Naive thymus-derived CD4-positive, alpha-beta T cell (primary cell): Measurements from ENCODE around the gene CWC27. TPM values are rescaled to one million over a fixed set of nuclear protein-coding genes. Genes with fewer than 3 reads are reported as not detected.
A peak's percentile ranks its signal among the peaks of the same experiment; 100 is the strongest.

ENCODE experiments used
- ATAC-seq: fragments of 150-1000 bp; cut with Tn5 transposase; 2 replicates; pipeline ENCODE4 v1.10.0; 2021; ENCODE audit warnings: mild to moderate bottlenecking, moderate library complexity
- CTCF ChIA-PET: fragments of 350-600 bp; sonication (Branson Sonifier 250); formaldehyde crosslinking; loops from one replicate; lab custom pipeline; 2021; ENCODE audit warnings: antibody characterized with exemption; lab: Charles Lee
- POLR2A ChIA-PET: fragments of 350-600 bp; sonication (Branson Sonifier 250); formaldehyde crosslinking; loops from one replicate; lab custom pipeline; 2021; ENCODE audit warnings: antibody characterized with exemption, inconsistent platforms; lab: Charles Lee
- DNase-seq, 9 donors: peaks; one replicate each; pipeline versions ENCODE4 v3.0.0 to v3.0.0-alpha.2; 2020 to 2022; ENCODE audit warnings: mixed read lengths in 1 of 9
- H3K27ac ChIP-seq: one replicate; pipeline ENCODE4 v1.7.0; 2013; ENCODE audit warnings: mild to moderate bottlenecking, low read depth, low read length, moderate library complexity
- H3K27me3 ChIP-seq, 2 donors: one replicate each; pipeline ENCODE4 v1.7.0; 2013; ENCODE audit warnings: low read length in 2 of 2, mild to moderate bottlenecking in 2 of 2, moderate library complexity in 2 of 2; ENCODE audit not compliant: control insufficient read depth in 2 of 2, insufficient read depth in 2 of 2
- H3K36me3 ChIP-seq, 3 experiments: 1 replicate in 2 of 3; 2 replicates in 1 of 3; pipeline ENCODE4 v1.7.0; 2013; ENCODE audit warnings: low read length in 3 of 3, mild to moderate bottlenecking in 3 of 3, moderate library complexity in 1 of 3; ENCODE audit not compliant: insufficient read depth in 3 of 3, control insufficient read depth in 2 of 3
- H3K4me1 ChIP-seq, 2 donors: one replicate each; pipeline ENCODE4 v1.7.0; 2013; ENCODE audit warnings: low read length in 2 of 2, mild to moderate bottlenecking in 2 of 2, moderate library complexity in 1 of 2; ENCODE audit not compliant: control insufficient read depth in 2 of 2, insufficient read depth in 2 of 2
- H3K4me3 ChIP-seq: 2 replicates; pipeline ENCODE4 v1.7.0; 2013; ENCODE audit warnings: mild to moderate bottlenecking, low read length
- H3K9me3 ChIP-seq, 3 experiments: 1 replicate in 2 of 3; 2 replicates in 1 of 3; pipeline ENCODE4 v1.7.0; 2013; ENCODE audit warnings: low read length in 3 of 3; ENCODE audit not compliant: control insufficient read depth in 2 of 3
- H3K27ac Mint-ChIP-seq, 9 donors: one replicate each; pipeline ENCODE4 v1.8.0; 2020 to 2022; ENCODE audit warnings: mixed read lengths in 9 of 9, mild to moderate bottlenecking in 8 of 9, moderate library complexity in 5 of 9, inconsistent platforms in 2 of 9
- H3K27me3 Mint-ChIP-seq, 5 donors: one replicate each; pipeline ENCODE4 v1.8.0; 2021 to 2022; ENCODE audit warnings: mixed read lengths in 5 of 5, mild to moderate bottlenecking in 1 of 5
- H3K36me3 Mint-ChIP-seq, 5 donors: one replicate each; pipeline ENCODE4 v1.8.0; 2020 to 2022; ENCODE audit warnings: mixed read lengths in 5 of 5, mild to moderate bottlenecking in 3 of 5, inconsistent platforms in 1 of 5
- H3K4me1 Mint-ChIP-seq, 7 donors: one replicate each; pipeline ENCODE4 v1.8.0; 2020 to 2022; ENCODE audit warnings: mixed read lengths in 7 of 7, mild to moderate bottlenecking in 3 of 7, inconsistent platforms in 1 of 7
- H3K4me3 Mint-ChIP-seq, 10 donors: one replicate each; pipeline ENCODE4 v1.8.0; 2020 to 2022; ENCODE audit warnings: mild to moderate bottlenecking in 10 of 10, mixed read lengths in 10 of 10, moderate library complexity in 6 of 10, inconsistent platforms in 2 of 10
- H3K9me3 Mint-ChIP-seq, 11 donors: one replicate each; pipeline ENCODE4 v1.8.0; 2020 to 2022; ENCODE audit warnings: mixed read lengths in 11 of 11, mild to moderate bottlenecking in 4 of 11, inconsistent platforms in 1 of 11, moderate library complexity in 1 of 11
- intact Hi-C, 2 donors: fragments of 100-400 bp; cut with micrococcal nuclease; formaldehyde crosslinking; loops; one replicate each; pipeline ENCODE4 v1.15.1; 2023
- polyA plus RNA-seq, 2 donors: library from polyadenylated mRNA; unstranded; fragments of 300-500 nt; fragmentation: Illumina TruSeq; gene quantifications; one replicate each; pipeline ENCODE4 v1.2.3, GENCODE V29; 2021
- total RNA-seq, 6 experiments: library from RNA in 5 of 6; stranded (reverse) in 5 of 6; gene quantifications; 1 replicate in 5 of 6; 2 replicates in 1 of 6; pipeline ENCODE4 v1.2.3 and lab custom pipeline; 2021 to 2026

Gene CWC27
- total and polyA plus RNA-seq, 7 experiments from 2014 or later, result 17.8 to 41.8 (median 21.1) TPM

- peaks cover 0 to 5% of the 10 kb centered on the region in 2 donors for H3K4me1 ChIP-seq
- CTCF ChIA-PET, result no interaction called here
- H3K36me3 ChIP-seq, result no peaks in the 10 kb centered on the region
- no peaks in the 10 kb centered on the region for H3K9me3 ChIP-seq
- peaks cover 0 to 1% (median 0%) of the 10 kb centered on the region in 5 donors for H3K36me3 Mint-ChIP-seq
- peak overlapping the region in 7 of 9 donors; percentile 25 to 89 (median 48) for H3K27ac Mint-ChIP-seq
- peak overlapping the region in 3 of 10 donors; percentile 1 to 26 (median 6) for H3K4me3 Mint-ChIP-seq
- no peak overlapping the region for H3K4me3 ChIP-seq
- H3K27ac ChIP-seq, result no peak overlapping the region
- POLR2A ChIA-PET, result no interaction called here
- DNase-seq (no peak), ATAC-seq (no peak)
- no peaks in the 10 kb centered on the region for H3K27me3 ChIP-seq
- no peaks in the 10 kb centered on the region for H3K27me3 Mint-ChIP-seq
- intact Hi-C loops, result no loop called here
- peaks cover 0 to 2% (median 0%) of the 10 kb centered on the region in 11 donors for H3K9me3 Mint-ChIP-seq
- H3K4me1 Mint-ChIP-seq, result peaks cover 4 to 23% (median 11%) of the 10 kb centered on the region in 7 donors
These were observed 258.3 kb downstream of the CWC27 start for GRCh38 chr5:65026816-65027548.

GRCh38 chr5:65029178-65029577 lies 260.4 kb downstream of the CWC27 start:
- Histone ChIP-seq H3K27ac (no peak overlapping the region), H3K27me3 (no peaks in the 10 kb centered on the region)
- H3K9me3 Mint-ChIP-seq, result peaks cover 0 to 3% (median 0%) of the 10 kb centered on the region in 11 donors

GRCh38 chr5:65030056-65030455 lies 261.3 kb downstream of the CWC27 start:
- Histone ChIP-seq H3K27ac (no peak overlapping the region), H3K4me1 (peaks cover 5 to 6% of the 10 kb centered on the region in 2 donors), H3K36me3 (no peaks in the 10 kb centered on the region), H3K27me3 (no peaks in the 10 kb centered on the region), H3K9me3 (no peaks in the 10 kb centered on the region), H3K4me3 (no peak overlapping the region)
- intact Hi-C loops, result no loop called here
- peaks cover 0 to 3% (median 0%) of the 10 kb centered on the region in 11 donors for H3K9me3 Mint-ChIP-seq
- H3K4me1 Mint-ChIP-seq, result peaks cover 4 to 23% (median 11%) of the 10 kb centered on the region in 7 donors
- POLR2A ChIA-PET, result no interaction called here
- H3K27ac Mint-ChIP-seq, result peak overlapping the region in 1 of 9 donors; percentile 4
- DNase-seq, result no peak
- peaks cover 0 to 1% (median 0%) of the 10 kb centered on the region in 5 donors for H3K36me3 Mint-ChIP-seq
- no peaks in the 10 kb centered on the region for H3K27me3 Mint-ChIP-seq
- no peak overlapping the region for H3K4me3 Mint-ChIP-seq
- CTCF ChIA-PET, result interaction anchor here (0.6 kb wide), 1 partner anchor 33 kb away, joined by 5 read pairs; no protein-coding TSS in a partner anchor
- no peak for ATAC-seq

More at GRCh38 chr5:65029178-65029577, 260.4 kb downstream of the CWC27 start:
- H3K27me3 Mint-ChIP-seq, result no peaks in the 10 kb centered on the region
- H3K27ac Mint-ChIP-seq, result no peak overlapping the region
- CTCF ChIA-PET, result no interaction called here
- DNase-seq (no peak), ATAC-seq (no peak)
- Histone ChIP-seq H3K4me1 (peaks cover 0 to 5% of the 10 kb centered on the region in 2 donors), H3K4me3 (no peak overlapping the region), H3K36me3 (no peaks in the 10 kb centered on the region), H3K9me3 (no peaks in the 10 kb centered on the region)
- H3K4me3 Mint-ChIP-seq, result no peak overlapping the region
- intact Hi-C loops, result no loop called here
- POLR2A ChIA-PET, result no interaction called here
- H3K4me1 Mint-ChIP-seq, result peaks cover 4 to 20% (median 11%) of the 10 kb centered on the region in 7 donors
- peaks cover 0 to 1% (median 0%) of the 10 kb centered on the region in 5 donors for H3K36me3 Mint-ChIP-seq

GRCh38 chr5:65032250-65032649 lies 263.5 kb downstream of the CWC27 start:
- ATAC-seq (no peak), DNase-seq (no peak)
- Histone ChIP-seq H3K36me3 (no peaks in the 10 kb centered on the region), H3K9me3 (no peaks in the 10 kb centered on the region), H3K27ac (no peak overlapping the region), H3K4me1 (peaks cover 12 to 18% of the 10 kb centered on the region in 2 donors), H3K27me3 (no peaks in the 10 kb centered on the region), H3K4me3 (no peak overlapping the region)
- peaks cover 3 to 31% (median 15%) of the 10 kb centered on the region in 7 donors for H3K4me1 Mint-ChIP-seq
- H3K36me3 Mint-ChIP-seq, result peaks cover 0 to 1% (median 0%) of the 10 kb centered on the region in 5 donors
- ChIA-PET POLR2A (interaction anchor here (1.7 kb wide), 1 partner anchor 73 kb away, joined by 3 read pairs; no protein-coding TSS in a partner anchor), CTCF (no interaction called here)
- H3K4me3 Mint-ChIP-seq, result no peak overlapping the region
- no peak overlapping the region for H3K27ac Mint-ChIP-seq
- H3K27me3 Mint-ChIP-seq, result no peaks in the 10 kb centered on the region
- peaks cover 0 to 3% (median 0%) of the 10 kb centered on the region in 11 donors for H3K9me3 Mint-ChIP-seq
- intact Hi-C loops, result no loop called here

GRCh38 chr5:65034029-65034812 lies 265.5 kb downstream of the CWC27 start:
- H3K9me3 Mint-ChIP-seq, result peaks cover 0 to 3% (median 0%) of the 10 kb centered on the region in 11 donors
- ChIA-PET CTCF (no interaction called here), POLR2A (interaction anchor here (1.7 kb wide), 1 partner anchor 71 kb away, joined by 3 read pairs; no protein-coding TSS in a partner anchor)
- ATAC-seq (no peak), DNase-seq (peak in 1 of 9 donors; percentile 11)
- H3K36me3 Mint-ChIP-seq, result peaks cover 0 to 1% (median 0%) of the 10 kb centered on the region in 5 donors
- no peaks in the 10 kb centered on the region for H3K27me3 Mint-ChIP-seq
- H3K27ac Mint-ChIP-seq, result peak overlapping the region; percentile 48 to 89 (median 84)
- H3K27me3 ChIP-seq, result no peaks in the 10 kb centered on the region
- no peaks in the 10 kb centered on the region for H3K36me3 ChIP-seq
- H3K4me1 ChIP-seq, result peaks cover 20% of the 10 kb centered on the region in 2 donors
- H3K9me3 ChIP-seq, result no peaks in the 10 kb centered on the region
- H3K4me1 Mint-ChIP-seq, result peaks cover 3 to 36% (median 29%) of the 10 kb centered on the region in 7 donors
- intact Hi-C loops, result loop anchor here (2.0 kb wide), 3 partner anchors 43 to 1111 kb away; partner anchors contain the start of genes CENPK (in 1 of the 2), PPWD1 (in 1 of the 2) and SREK1 (in 1 of the 2)
- H3K4me3 ChIP-seq, result no peak overlapping the region
- H3K27ac ChIP-seq, result no peak overlapping the region
- H3K4me3 Mint-ChIP-seq, result peak overlapping the region; percentile 46 to 88 (median 75)

- H3K27ac ChIP-seq, result peak overlapping the region; percentile 84
- Mint-ChIP-seq H3K4me1 (peaks cover 3 to 36% (median 29%) of the 10 kb centered on the region in 7 donors), H3K36me3 (peaks cover 0 to 1% (median 0%) of the 10 kb centered on the region in 5 donors), H3K27me3 (no peaks in the 10 kb centered on the region), H3K4me3 (peak overlapping the region; percentile 46 to 94 (median 82)), H3K9me3 (peaks cover 0 to 3% (median 0%) of the 10 kb centered on the region in 11 donors), H3K27ac (peak overlapping the region; percentile 84 to 96 (median 89))
- peak overlapping the region; percentile 78 for H3K4me3 ChIP-seq
- ChIA-PET CTCF (no interaction called here), POLR2A (interaction anchor here (0.8 kb wide), 1 partner anchor 69 kb away, joined by 3 read pairs; no protein-coding TSS in a partner anchor)
- H3K4me1 ChIP-seq, result peaks cover 20% of the 10 kb centered on the region in 2 donors
- no peaks in the 10 kb centered on the region for H3K36me3 ChIP-seq
- DNase-seq (no peak), ATAC-seq (no peak)
- H3K9me3 ChIP-seq, result no peaks in the 10 kb centered on the region
- intact Hi-C loops, result loop anchor here (1.0 to 5.0 kb wide), 10 partner anchors 42 to 1110 kb away; partner anchors contain the start of genes ERBIN (in 2 of the 2), CENPK (in 1 of the 2), CWC27 (in 1 of the 2) and NLN (in 1 of the 2)
- no peaks in the 10 kb centered on the region for H3K27me3 ChIP-seq
These were observed 266.1 kb downstream of the CWC27 start for GRCh38 chr5:65034813-65035209.
